GM21515 (cell line): Measurements from ENCODE around the gene STARD7.
A peak's percentile ranks its signal among the peaks of the same experiment; 100 is the strongest.
"Not testable (repeated sequence)": the region's sequence is repeated elsewhere in the genome, so short reads cannot be mapped to it uniquely, and the experiment has no call there.

Source experiments
- ATAC-seq: cut with Tn5 transposase; IDR thresholded peaks from one replicate; pipeline ENCODE4 v1.9.1; 2021; ENCODE audit not compliant: unreplicated experiment

The STARD7 gene

DNA sequence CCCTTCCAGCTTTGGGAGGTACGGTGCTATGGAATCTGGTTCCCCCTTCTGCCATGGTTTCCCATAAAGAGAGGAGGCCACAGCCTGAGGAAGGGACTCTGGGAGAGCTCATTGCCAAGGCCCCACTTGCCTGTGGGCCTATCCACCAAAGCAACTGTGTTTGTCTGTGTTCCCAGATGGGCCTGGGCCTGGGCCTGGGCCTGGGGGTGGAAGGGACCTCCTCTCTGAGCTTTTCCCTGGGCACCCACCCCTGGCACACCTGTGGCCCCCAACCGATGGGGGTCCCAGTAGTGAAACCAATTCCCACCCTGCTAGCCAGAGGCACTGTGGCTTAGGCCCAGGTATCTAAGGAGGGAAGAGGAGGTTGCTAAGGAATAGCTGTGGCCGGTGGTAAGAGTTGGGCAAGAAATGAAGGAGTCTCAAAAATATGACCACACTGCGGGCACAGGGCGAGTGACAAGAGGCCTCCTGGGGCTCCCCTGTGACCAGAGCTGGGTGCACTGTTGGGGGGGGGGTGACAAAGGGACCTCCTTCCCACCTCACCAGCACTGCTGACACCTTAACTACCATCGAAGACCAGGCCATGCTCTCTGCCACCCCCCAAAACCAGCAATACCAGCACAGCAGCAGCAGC is 58.5 kb downstream of the STARD7 start:
- ATAC-seq, result no peak

DNA sequence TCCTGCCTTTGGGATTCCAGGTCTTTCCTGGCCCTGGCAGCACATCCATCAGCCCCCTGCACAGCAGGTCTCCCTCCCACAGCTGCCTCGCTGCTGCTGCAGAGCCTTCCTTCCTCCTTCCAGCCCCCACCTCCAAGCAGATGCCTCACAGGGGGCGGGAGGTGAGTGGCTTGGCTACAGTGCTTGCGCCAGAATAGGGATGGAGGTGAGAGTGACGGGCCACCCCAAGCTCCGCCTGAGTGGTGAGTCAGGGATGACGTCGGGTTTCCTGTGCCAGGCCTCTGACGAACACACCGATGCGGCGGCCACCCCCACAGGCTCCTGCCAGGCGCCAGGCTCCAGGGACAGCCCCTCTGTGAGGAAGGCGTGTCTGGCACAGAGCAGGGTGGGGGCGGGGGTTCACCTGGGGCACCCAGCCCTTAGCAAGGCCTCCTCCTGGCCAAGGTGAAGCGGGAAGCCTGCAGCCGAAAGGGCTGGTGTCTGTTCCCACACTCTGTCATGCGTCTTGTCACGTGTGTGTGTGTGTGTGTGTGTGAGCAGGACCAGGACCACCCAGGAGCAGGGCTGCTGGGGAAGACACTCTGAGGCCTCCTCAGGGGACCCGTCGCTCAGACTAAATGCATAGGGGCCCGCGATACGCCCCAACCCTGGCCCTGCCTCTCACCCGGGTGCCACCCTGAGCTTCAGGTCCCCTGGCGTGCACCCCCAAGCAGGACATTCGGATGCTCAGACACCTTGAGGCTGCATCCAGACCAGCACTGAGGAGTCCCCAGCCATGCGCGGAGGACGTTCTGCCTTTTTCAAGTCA is 60.0 kb downstream of the STARD7 start:
- ATAC-seq, result peak; percentile 28

DNA sequence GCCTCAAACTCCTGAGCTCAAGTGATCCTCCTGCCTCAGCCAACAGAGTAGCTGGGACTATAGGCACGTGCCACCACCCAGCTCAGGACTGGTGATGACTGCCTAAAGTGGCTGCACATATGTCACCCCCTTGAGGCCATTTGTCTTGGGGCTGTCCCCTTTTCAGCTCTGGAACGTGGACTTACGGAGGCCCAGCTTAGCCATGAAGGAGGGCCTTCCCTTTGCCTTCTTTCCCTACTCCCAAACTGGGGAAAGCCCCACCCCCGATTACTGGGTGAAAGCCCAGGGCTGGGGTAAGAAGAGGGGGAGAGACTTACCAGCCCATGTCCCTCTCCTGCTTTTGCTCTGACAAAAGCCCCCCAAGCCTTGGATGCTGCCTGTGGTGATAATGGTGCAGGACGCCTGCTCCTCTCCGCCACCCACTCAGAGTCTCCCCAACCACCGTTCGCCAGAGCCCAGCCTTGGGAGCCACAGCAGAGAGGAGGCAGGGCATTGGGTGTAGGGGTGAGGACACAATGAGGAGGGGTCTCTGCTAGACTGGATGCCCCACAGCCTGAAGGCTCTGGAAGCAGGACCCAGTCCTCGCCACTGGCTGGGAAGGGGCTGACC is 60.9 kb downstream of the STARD7 start:
- no peak for ATAC-seq

DNA sequence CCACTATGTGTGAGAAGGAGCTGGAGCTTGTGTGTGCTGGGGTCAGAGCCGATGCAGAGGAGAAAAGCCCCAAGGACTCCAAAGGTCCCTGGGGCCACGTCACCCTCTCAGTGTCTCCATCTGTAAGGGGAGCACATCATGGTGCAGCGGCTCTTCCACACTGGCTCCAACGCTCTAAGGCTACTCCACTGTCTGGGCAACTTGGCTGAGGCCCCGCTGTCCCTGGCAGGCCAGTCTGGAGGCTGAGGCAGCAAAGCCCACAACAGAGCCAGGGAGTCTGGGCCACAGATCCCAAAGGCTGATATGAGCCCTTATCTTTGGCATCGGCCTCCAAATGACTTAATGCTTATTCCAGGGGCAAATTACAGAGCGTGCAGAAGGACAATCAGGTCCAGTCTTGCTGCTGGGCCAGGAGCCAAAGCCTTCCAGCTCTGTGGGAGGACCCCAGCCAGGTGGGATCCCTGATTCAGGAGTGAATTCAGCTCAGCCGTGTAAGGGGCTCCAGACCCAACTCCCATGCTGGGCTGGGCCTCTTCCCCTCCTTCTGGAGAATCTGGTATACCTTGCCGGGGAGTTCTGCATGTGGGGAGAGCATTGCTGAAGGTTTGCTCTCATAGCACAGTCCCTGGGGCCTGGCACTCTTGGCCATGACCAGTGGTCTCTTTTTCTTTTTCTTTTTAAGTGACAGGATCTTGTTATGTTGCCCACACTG is 61.6 kb downstream of the STARD7 start:
- ATAC-seq, result no peak

DNA sequence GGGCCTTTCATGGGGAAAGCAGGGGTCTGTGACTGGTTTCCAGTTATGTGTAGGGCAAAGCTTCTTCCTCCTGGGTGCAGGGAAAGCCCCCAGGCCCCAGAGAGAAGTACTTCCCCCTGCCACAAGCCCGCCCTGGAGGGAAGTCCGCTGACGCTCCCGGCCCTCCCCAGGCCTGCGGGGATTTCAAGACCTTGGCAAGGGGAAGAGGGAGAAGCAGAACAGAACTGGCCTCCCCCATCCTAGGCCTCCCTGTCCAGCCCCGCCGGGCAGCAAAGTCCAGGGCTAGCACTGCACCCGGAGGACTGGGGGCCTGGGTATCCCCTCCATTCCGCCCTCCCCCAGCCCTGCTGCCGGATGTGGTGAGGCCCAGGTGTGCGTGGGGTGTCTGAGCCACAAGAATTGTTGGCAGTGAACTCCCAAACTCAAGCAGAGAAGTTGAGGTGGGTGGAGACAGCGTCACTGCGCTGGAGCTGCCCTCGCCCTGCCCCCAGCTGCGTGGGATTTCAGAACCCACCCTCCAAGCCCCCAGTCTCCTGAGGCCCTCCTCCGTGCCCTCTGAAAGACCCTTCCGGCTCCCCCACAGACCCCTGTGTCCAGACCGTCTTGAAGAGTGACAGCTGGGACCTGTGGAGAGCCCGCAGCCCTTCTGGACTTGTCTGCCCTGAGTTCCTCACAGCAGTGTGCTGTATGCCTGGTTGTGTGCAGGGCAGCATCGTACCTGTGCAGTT is 62.3 kb downstream of the STARD7 start:
- ATAC-seq, result peak; percentile 32

DNA sequence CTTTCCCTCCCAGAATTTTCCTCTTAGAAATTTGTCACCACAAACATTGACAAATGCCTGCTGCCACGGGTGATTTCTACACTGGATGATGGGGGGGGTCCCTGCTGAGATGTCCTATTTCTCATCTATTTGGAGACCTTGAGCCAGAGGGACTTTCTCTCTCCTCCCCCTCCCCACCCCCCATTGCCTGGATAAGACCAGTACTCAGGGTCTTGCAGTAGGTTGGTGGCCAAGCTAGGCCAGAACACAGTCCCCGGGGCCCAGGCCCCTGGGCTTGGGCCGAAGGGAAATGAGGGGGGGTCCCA is 62.8 kb downstream of the STARD7 start:
- no peak for ATAC-seq

DNA sequence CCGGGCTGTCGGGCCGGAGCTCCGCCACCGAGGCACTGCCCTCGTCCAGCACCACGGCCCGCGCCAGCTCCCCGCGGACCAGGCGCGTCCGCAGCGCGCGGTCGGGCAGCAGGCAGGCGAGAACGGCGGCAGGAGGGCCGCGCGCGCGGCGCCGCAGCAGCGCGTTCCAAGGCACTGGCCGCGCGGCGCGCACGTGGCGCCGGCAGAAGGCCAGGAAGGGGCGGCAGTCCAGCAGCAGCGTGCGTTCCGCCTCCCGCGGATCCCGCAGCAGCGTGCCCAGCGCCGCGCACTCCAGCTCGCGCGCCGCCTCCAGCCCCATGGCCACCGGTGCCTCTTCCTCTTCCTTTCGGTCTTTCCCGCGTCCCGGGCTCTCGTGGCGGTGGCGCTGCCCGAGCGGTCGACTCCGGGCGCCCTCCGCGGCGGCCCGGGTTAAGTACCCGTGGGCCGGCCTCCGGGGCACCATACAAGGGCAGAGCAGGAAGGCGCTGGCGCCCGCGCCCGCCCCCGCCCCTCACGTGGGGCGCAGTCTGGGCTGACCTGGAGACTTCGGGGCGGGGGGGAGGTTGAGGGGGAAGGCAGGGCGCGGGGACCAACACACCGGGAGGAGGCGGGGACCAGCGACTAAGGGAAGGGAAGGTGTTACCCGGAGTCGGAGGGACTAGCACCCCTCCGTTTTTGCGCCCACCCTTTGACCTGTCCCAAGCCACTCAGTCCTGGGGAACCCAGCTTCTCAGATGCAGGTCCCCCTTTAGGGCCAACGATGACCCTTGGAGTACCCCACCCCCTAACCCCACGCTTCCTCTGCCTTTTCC is 63.4 kb downstream of the STARD7 start, which contains the start of gene DUSP2:
Gene DUSP2, minus strand, starts transcription at position 405 of the 812 bp plus-strand sequence. Its CDS starts 86 bp downstream, at position 319.
- peak; percentile 53 for ATAC-seq

DNA sequence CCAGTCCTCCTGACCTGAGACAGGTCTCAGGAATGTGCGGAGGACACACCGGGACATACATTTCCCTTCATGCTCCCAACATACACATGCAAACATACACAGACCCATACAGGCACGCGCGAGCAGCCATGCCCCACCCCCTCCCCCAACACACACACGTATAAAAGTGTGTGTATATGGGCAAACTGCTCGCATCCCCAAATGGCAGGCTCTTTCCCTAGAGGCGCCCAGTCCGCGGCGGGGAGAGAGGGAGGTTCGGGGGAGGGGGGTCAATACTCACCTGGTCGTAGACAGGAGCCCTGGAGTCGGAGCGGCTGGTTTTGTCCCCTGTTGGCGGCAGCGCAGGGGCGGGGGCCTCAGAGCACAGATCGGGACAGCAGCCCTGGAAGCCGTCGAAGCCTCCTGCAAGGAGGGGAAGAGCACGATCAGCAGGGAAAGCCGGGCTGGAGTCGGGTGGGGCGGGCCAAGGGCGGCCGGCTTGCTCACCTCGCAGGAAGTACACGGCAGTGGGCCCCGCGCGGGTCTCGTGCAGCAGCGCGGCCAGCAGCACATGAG is 64.1 kb downstream of the STARD7 start:
- ATAC-seq, result peak; percentile 2

DNA sequence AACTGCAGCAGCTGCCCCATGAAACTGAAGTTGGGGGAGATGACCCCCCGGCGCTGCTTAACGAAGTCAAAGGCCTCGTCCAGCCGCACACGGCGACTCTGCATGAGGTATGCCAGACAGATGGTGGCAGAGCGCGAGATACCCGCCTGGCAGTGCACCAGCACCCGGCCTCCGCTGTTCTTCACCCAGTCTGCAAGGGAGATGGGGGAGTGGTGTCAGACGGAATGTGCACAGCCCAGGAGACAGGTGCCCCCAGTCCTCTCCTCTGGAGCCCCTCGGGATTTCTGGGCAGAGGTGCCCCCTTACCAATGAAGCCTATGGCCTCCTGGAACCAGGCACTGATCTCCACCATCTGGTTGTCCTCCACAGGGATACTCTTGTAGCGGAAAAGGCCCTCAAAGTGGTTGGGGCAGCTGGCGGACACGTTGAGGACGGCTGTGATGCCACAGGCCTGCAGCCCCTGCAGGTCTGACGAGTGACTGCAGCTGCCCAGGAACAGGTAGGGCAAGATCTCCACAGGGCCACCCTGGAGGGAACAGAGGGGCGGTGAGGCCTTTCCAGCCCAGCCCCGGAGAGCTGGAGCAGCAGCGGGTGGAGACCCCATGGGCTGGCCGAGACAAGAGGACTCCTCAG is 64.7 kb downstream of the STARD7 start:
- ATAC-seq, result no peak

DNA sequence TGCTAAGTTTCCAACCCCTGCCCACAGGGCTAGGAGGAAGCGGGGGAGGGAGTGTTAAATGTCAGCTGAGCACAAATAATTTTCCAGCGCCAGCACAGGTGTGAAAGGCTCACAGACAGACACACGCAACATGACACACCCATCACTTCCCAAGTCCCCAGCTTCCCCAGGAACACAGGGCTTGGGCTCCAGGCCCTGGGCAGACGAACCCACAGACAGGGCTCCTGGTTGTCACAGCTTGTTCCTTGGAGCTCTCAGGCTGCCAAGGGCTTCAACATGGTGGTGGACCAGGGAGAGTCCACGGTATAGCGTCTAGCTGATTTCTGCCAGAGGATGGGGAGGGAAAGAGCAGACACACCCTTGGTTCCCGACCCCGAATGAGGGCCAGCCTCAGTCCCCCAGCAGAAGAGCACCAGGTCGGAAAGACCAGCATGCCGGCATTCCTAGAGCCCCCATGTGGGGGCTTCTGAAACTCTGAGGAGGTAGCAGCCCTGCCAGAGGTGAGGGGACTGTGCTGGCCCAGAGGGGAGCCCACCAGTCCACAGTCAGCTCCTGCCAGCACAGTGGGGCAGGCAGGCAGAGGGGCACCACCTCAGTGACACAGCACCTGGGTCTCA is 65.3 kb downstream of the STARD7 start:
- ATAC-seq, result no peak

DNA sequence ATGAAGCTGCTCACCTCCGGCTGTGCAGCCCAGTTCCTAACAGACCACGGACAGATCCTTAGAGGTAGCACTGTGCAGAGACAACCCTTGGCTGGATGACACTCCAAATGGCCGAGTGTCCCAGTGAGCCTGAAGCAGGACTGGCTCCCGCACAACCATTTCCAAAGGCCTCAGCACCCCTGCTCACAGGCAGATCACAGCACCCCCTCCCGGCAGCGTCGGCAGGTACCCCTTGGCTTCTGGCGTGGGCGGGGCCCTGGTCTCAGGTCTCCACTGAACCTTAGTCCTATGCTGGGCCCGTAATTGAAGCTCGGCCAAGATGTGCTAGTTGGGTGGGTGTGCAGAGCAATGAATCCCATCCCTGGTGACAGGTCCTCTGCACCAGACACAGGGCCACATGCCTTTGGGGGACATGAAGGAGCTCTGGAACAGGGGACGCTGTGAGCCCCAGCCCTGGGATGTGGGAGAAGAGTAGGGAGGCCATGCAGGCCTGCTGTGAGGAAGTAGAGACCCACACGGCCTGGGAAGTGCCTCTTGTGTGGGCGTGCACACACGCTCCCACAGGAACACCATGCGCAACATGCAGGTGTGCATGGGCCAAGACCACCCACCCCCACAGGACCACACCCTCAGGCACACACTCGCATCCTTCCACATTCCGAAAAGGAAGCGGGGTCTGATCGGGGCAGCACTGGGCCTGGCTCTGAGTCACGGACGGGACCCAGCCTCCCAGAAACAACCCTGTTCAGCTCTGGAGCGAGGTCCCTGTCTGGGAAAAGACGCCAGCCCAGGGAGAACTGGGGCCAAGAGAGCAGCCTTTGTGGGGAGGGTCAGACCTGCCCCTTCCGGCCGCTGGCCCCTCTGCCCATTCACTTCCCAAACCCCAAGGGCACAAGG is 66.2 kb downstream of the STARD7 start:
- no peak for ATAC-seq

DNA sequence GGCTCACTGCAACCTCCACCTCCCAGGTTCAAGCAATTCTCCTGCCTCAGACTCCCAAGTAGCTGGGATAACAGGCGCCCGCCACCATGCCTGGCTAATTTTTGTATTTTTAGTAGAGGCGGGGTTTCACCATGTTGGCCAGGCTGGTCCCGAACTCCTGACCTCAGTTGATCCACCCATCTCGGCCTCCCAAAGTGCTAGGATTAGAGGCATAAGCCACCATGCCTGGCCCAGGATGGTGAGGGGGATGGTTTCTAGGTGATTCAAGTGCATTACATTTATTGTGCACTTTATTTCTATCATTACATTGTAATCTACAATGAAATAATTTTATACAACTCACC is 67.0 kb downstream of the STARD7 start:
- not testable (repeated sequence) for ATAC-seq

DNA sequence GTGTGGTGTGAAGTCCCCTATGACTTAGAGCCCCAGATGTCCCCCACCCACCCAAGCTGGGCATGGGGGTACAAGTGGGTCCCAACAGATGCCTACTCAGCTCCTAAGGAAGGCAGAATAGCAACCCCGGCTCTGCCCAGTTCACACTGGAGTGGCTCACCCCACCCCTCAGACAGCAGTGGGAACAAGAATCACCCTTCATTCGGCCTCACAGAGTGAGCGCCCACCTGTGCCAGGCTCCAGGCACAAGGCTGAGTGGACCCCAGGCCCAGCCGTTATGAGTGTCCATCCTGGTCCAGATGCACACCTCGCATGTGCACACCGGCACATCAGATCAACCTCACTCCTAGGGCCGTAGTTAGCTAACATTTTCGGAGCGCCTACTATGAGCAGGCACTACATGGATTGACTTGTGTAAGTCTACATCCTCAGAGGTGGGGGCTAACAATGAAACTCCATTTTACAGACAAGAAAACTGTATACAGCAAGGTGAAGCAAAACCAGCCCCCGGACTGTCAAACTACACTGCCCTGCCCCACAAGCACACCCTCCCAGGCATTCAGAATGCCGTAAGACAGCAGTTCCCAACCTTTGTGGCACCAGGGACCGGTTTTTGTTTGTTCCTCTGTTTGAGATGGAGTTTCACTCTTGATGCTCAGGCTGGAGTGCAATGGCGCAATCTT is 67.5 kb downstream of the STARD7 start:
- no peak for ATAC-seq

DNA sequence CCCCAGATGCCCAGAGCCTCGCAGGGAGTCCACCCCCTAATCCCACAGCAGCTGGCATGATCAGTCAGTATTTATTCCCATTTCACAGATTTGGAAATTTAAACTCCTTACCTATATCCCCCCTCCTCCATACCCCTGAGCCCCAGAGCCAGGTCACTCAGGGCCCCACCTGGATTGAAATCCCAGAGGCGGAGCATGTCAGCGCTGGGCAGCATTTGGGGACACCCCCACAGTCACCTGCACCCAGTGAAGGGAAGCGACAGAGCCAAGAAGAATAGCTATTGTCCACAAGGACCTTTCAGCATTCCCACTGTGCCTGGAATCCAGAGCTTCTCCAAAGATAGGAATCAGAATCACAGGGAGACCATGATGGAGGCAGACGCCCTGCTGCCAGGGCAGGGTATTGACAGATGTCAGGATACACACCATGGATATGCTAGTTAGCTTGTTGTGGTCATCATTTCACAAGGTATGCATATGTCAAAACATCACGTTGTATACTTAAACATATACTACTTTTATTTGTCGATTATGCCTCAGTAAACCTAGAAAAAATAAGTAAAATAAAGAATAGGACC is 69.4 kb downstream of the STARD7 start:
- no peak for ATAC-seq

DNA sequence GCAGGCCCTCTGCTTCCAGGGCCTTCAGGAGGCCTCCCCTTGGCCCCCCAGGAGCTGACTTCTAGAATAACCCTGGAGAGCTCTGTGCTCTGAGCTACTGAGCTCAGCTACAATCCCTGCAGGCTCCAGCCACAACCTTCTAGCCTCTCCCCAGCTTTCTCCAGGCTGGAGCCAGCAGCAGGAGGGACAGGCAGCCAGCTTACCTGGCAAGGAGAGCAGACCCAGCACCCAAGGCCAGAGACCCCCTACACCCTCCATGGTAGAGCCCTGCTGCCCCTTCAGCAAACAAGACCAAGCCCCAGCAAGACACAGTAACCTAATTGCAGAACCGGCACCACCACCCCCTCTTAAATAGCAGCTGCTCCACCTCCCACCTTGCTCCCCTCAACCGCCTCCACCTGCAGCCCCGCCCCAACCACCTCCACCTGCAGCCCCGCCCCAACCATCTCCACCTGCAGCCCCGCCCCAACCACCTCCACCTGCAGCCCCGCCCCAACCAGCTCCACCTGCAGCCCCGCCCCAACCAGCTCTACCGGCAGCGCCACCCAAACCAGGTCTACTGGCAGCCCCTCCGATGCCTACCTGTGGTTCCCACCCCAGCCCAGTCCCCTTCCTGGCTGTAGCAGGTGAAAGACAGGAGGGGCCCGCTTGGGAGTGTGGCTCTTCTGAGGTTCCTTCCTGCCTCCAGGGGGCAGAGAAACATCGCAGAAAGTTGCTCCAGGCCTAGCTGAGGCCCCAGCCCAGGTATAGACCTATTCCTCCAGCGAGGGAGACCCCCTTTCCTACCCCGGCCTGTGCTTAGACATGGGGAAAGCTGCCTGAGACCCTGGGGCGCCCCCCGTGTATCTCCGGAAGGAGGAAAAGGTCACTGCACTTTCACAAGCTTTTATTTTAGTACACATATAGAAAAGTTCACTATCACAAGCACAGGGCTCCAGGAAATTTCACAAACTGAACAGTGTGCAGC is 70.2 kb downstream of the STARD7 start, which contains the start of gene ASTL:
Gene ASTL, minus strand, starts transcription at position 324 of the 967 bp plus-strand sequence. Its CDS starts 66 bp downstream, at position 258.
- no peak for ATAC-seq
